Retinal pigment epithelial cell (primary cell): ENCODE results near the gene PRELID1.

Source experiments
- DNase-seq: peaks from one replicate; pipeline ENCODE4 v3.0.0-alpha.2; 2010; ENCODE audit warnings: low read depth
- H3K4me3 ChIP-seq: 2 replicates; pipeline ENCODE4 v1.5.1; 2011; ENCODE audit warnings: mild to moderate bottlenecking, low read length, control low read depth, moderate library complexity
- TF ChIP-seq, protein P1 (sequence below): conservative IDR thresholded peaks from 2 replicates; pipeline ENCODE4 v1.5.1; 2011; ENCODE audit warnings: low read depth, low read length, control low read depth, inconsistent platforms

Gene PRELID1

DNA sequence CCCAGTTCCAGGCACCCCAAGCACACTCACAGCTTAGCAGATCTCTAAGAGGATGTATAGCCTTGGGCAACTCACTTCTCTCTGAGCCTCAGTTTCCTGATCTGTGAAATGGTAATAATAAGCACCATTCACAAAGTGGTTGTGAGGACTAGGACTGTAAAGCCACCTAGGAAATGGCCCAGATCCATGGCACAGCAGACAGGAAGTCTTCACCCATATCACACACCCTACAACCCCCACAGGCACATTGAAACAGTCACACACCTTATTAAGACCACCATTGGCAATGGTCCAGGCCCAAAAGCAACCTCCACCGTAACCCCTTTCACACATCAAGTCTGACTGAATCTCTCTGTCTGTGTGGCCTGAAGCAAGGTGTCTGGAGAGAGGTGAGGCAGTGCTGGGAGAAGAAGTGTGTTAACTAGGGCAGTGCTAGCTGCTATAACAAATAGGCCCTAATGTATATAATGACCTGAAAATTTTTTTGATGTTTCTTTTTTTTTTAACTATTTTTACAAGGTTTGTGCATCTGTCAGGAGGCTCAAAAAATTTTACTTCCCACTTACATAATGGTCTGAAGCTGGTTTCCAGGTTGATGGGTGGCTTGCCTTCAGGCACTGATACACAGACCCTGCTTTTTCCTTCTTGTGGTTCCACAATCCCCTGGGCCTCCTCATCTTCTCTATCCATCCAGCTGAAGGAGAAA, 51.7 kb downstream of the PRELID1 start:
- no peak for DNase-seq
- no peak overlapping the region for H3K4me3 ChIP-seq
- TF ChIP-seq, protein P1, sequence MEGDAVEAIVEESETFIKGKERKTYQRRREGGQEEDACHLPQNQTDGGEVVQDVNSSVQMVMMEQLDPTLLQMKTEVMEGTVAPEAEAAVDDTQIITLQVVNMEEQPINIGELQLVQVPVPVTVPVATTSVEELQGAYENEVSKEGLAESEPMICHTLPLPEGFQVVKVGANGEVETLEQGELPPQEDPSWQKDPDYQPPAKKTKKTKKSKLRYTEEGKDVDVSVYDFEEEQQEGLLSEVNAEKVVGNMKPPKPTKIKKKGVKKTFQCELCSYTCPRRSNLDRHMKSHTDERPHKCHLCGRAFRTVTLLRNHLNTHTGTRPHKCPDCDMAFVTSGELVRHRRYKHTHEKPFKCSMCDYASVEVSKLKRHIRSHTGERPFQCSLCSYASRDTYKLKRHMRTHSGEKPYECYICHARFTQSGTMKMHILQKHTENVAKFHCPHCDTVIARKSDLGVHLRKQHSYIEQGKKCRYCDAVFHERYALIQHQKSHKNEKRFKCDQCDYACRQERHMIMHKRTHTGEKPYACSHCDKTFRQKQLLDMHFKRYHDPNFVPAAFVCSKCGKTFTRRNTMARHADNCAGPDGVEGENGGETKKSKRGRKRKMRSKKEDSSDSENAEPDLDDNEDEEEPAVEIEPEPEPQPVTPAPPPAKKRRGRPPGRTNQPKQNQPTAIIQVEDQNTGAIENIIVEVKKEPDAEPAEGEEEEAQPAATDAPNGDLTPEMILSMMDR: no peak

DNA sequence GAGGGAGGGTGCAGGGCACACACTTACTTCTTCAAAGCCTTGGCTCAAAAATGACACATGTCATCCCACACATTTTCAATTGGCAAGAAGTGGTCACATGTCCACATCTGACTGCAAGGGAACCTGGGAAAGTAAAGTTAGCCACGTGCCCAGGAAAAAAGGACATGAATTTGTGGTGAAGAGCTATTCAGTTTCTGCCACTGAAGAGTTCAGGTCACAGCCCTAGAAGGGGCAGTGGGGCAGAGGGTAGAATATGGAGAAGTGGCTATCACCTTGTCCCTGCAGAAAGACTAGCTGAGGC, 52.2 kb downstream of the PRELID1 start:
- no peak overlapping the region for H3K4me3 ChIP-seq
- TF ChIP-seq, protein P1: no peak
- no peak for DNase-seq
